Measurements from ENCODE around the gene PPP2R1A. TPM values are rescaled to one million over a fixed set of nuclear protein-coding genes. Genes with fewer than 3 reads are reported as not detected.
A peak's percentile ranks its signal among the peaks of the same experiment; 100 is the strongest.

Gene PPP2R1A
- total and polyA plus RNA-seq, 10 donors: 81.1 to 200 (median 171) TPM

DNA sequence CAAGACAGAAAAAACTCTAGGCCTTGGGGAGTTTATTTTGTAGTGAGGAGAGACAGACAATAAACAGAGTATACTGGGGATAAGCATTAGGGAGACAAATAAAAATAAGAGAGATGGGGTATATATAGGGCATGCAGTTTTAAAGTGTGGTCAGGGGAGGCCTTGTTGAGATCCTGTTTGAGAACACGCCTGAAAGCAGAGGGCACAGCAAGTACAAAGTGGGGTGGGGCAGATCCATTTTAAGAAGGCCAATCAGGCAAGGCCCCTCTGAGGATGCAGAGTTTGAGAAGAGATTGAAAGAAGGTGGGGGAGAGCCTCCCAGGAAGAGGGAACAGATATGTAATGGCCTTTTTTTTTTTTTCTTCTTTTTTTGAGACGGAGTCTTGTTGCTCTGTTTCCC lies 2.1 kb downstream of the PPP2R1A start:
- H3K36me3 ChIP-seq: peaks cover 0 to 49% (median 24%) of the 10 kb centered on the region in 6 donors
- H3K9me3 ChIP-seq: no peaks in the 10 kb centered on the region
- 37 to 65% (median 47%) methylated on average over 2 of the region's 2 CpGs for WGBS, 5 donors
- no peak for DNase-seq
- intact Hi-C loops (cut with DNase I; ENCODE audit: low total_unique reads): no loop called here
- H3K27ac ChIP-seq: peak overlapping the region in 5 of 8 donors; percentile 14 to 100 (median 99)
- H3K27me3 ChIP-seq (replicated peaks in 1 of 7): no peaks in the 10 kb centered on the region
- peak overlapping the region in 3 of 8 donors; percentile 76 to 88 (median 84) for H3K4me3 ChIP-seq
- no peak for TF ChIP-seq POLR2AphosphoS5 (IDR thresholded peaks at IDR 0.05)
- TF ChIP-seq, protein P1, sequence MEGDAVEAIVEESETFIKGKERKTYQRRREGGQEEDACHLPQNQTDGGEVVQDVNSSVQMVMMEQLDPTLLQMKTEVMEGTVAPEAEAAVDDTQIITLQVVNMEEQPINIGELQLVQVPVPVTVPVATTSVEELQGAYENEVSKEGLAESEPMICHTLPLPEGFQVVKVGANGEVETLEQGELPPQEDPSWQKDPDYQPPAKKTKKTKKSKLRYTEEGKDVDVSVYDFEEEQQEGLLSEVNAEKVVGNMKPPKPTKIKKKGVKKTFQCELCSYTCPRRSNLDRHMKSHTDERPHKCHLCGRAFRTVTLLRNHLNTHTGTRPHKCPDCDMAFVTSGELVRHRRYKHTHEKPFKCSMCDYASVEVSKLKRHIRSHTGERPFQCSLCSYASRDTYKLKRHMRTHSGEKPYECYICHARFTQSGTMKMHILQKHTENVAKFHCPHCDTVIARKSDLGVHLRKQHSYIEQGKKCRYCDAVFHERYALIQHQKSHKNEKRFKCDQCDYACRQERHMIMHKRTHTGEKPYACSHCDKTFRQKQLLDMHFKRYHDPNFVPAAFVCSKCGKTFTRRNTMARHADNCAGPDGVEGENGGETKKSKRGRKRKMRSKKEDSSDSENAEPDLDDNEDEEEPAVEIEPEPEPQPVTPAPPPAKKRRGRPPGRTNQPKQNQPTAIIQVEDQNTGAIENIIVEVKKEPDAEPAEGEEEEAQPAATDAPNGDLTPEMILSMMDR (IDR thresholded peaks at IDR 0.05 in 8 of 11, conservative IDR thresholded peaks at IDR 0.05 in 3 of 11): no peak
- no peak for TF ChIP-seq POLR2A (IDR thresholded peaks at IDR 0.05)
- peaks cover 36 to 77% (median 58%) of the 10 kb centered on the region in 6 donors for H3K4me1 ChIP-seq

DNA sequence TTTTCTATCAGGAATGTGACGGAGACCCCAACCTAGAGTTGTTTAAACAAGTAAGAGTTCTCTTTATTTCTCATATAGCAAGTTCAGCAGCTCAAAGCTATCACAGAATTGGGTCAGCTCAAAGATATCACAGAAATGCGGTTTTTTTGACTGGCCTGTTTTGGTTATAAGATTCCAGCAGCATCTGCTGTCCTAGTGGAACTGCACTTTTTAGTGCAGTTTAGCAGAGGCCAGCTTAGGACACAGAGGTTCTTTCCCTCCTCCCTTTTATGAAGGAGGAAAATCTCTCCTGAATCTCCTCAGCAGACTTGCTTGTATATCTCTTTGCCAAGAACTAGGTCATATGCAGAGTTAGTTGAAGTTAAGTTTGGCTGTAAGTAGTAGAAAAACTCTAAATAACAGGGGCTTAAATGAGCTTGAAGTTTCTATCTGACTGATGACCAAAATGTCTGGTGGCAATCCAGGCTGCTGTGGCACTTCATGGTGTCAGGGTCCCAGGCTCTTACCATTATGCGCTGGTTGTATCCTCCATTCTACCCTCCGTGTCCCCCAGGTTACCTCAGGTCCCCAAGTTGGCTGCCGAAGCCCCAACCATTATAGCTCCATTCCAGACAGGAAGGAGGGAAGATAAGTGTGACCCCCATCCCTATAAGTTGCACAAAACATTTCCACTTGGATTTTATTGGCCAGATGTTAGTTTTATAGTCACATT lies 6.6 kb downstream of the PPP2R1A start:
- H3K36me3 ChIP-seq: peaks cover 0 to 93% (median 38%) of the 10 kb centered on the region in 6 donors
- 86 to 99% (median 97%) methylated on average over 5 of the region's 5 CpGs for WGBS, 5 donors
- peaks cover 33 to 100% (median 69%) of the 10 kb centered on the region in 6 donors for H3K4me1 ChIP-seq
- H3K27me3 ChIP-seq (replicated peaks in 1 of 7): no peaks in the 10 kb centered on the region
- H3K4me3 ChIP-seq: no peak overlapping the region
- intact Hi-C loops (cut with DNase I; ENCODE audit: low total_unique reads): no loop called here
- TF ChIP-seq POLR2AphosphoS5 (IDR thresholded peaks at IDR 0.05) (no peak), POLR2A (IDR thresholded peaks at IDR 0.05) (no peak)
- TF ChIP-seq, protein P1 (IDR thresholded peaks at IDR 0.05 in 8 of 11, conservative IDR thresholded peaks at IDR 0.05 in 3 of 11): no peak
- DNase-seq: no peak
- H3K9me3 ChIP-seq: no peaks in the 10 kb centered on the region
- H3K27ac ChIP-seq: no peak overlapping the region

DNA sequence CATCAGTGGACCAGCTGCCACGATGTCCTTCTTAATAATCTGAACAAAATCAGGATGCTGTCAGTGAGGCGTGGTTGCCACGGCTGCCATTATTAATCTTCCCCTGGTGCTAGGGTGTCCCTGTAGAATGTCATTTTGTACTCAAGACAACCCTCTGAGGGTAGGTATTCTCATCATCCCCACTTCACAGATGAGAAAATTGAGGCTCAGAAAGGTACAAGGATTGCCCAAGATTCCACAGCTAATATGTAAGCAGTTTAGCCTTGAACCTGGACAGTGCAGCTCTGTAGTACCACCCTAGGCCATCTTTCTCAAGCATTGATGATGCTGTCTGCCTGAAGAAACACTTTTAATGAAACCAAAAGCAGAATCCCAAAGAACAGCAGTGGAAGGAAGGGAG lies 8.1 kb downstream of the PPP2R1A start:
- peaks cover 0 to 100% (median 50%) of the 10 kb centered on the region in 6 donors for H3K36me3 ChIP-seq
- no peak overlapping the region for H3K4me3 ChIP-seq
- no peak for DNase-seq
- intact Hi-C loops (cut with DNase I; ENCODE audit: low total_unique reads): no loop called here
- TF ChIP-seq, protein P1 (IDR thresholded peaks at IDR 0.05 in 8 of 11, conservative IDR thresholded peaks at IDR 0.05 in 3 of 11): no peak
- TF ChIP-seq POLR2A (IDR thresholded peaks at IDR 0.05): no peak
- no peak for TF ChIP-seq POLR2AphosphoS5 (IDR thresholded peaks at IDR 0.05)
- 86 to 94% (median 93%) methylated on average over 3 of the region's 3 CpGs for WGBS, 5 donors
- H3K27me3 ChIP-seq (replicated peaks in 1 of 7): no peaks in the 10 kb centered on the region
- peak overlapping the region in 1 of 8 donors; percentile 36 for H3K27ac ChIP-seq
- no peaks in the 10 kb centered on the region for H3K9me3 ChIP-seq
- H3K4me1 ChIP-seq: peaks cover 20 to 100% (median 62%) of the 10 kb centered on the region in 6 donors

DNA sequence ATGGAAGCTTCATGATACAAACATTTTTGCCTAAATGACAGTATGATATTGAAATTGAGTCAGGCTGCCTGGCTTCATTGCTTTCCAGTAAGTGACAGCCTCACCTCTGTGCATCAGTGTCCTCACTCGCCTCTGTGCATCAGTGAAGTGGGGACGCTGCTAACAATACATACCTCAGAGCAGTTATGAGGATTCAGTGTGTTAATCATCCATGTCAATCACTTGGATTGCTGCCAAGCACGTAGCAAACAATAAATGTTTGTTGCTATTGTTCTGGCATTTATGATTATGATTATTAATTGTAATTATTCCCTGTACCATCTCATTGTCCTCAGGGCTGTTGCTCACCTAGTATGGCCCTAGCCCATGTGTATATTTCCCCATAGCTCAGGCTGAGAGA lies 8.8 kb downstream of the PPP2R1A start:
- H3K4me3 ChIP-seq: no peak overlapping the region
- intact Hi-C loops (cut with DNase I; ENCODE audit: low total_unique reads): no loop called here
- no peaks in the 10 kb centered on the region for H3K27me3 ChIP-seq (replicated peaks in 1 of 7)
- H3K4me1 ChIP-seq: peaks cover 15 to 100% (median 57%) of the 10 kb centered on the region in 6 donors
- no peak for TF ChIP-seq POLR2AphosphoS5 (IDR thresholded peaks at IDR 0.05)
- TF ChIP-seq, protein P1 (IDR thresholded peaks at IDR 0.05 in 8 of 11, conservative IDR thresholded peaks at IDR 0.05 in 3 of 11): no peak
- TF ChIP-seq POLR2A (IDR thresholded peaks at IDR 0.05): no peak
- H3K27ac ChIP-seq: peak overlapping the region in 1 of 8 donors; percentile 36
- H3K9me3 ChIP-seq: no peaks in the 10 kb centered on the region
- no peak for DNase-seq
- peaks cover 0 to 100% (median 55%) of the 10 kb centered on the region in 6 donors for H3K36me3 ChIP-seq
- WGBS, 5 donors: 69 to 82% (median 79%) methylated on average over 3 of the region's 3 CpGs

Measured in spleen (tissue), 11 donors.